GM19324 (cell line): ENCODE measurements around the gene COX6A2.

ENCODE experiments used
- ATAC-seq: cut with Tn5 transposase; IDR thresholded peaks from one replicate; pipeline ENCODE4 v1.9.1; 2021; ENCODE audit warnings: mild to moderate bottlenecking, moderate library complexity; ENCODE audit not compliant: unreplicated experiment, low FRiP score

Gene COX6A2

GRCh38 chr16:31380201-31380600 lies 48.0 kb downstream of the COX6A2 start:
- no peak for ATAC-seq
